Activated CD8-positive, alpha-beta memory T cell treated with anti-CD3 and anti-CD28 coated beads, Interleukin-2, amount 50 U/mL, for 24 hours (primary cell): ENCODE data around the gene OSBPL1A.
"Not testable (repeated sequence)": the region's sequence is repeated elsewhere in the genome, so short reads cannot be mapped to it uniquely, and the experiment has no call there.

Source experiments
- DNase-seq: peaks from one replicate; pipeline ENCODE4 v3.0.0-alpha.2; 2020; ENCODE audit errors: extremely low read depth

OSBPL1A gene

DNA sequence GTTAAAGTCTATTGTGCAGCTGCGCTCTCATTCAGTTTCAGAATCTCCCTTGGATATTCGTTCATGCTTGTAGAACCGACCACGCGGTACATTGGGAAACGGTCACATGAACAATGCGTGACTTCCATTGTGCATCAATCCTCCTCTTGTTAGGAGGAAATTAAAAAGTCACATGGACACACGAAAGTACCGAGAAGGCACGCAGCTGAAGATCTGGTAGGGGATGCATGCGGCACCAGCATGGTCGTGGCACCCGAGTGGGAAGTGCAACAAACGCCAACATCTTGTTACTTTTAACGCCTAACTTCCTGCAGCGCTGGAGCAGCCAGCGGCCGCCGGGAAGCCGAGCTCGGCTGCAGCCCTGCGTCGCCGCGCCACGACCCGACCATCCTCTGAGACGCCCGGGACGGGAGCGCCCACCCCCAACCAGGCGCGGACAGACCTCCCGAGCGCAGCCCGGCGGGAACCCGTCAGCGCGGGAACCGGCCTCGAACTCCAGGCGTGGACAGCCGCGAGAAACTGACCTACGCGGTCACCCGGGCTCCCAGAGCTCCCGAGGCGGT lies 412 bp downstream of the OSBPL1A start:
- no peak for DNase-seq

- no peak for DNase-seq
These were observed 1.5 kb downstream of the OSBPL1A start for GRCh38 chr18:24396082-24396633.

- no peak for DNase-seq
These were observed 2.4 kb downstream of the OSBPL1A start for GRCh38 chr18:24395049-24395795.

DNA sequence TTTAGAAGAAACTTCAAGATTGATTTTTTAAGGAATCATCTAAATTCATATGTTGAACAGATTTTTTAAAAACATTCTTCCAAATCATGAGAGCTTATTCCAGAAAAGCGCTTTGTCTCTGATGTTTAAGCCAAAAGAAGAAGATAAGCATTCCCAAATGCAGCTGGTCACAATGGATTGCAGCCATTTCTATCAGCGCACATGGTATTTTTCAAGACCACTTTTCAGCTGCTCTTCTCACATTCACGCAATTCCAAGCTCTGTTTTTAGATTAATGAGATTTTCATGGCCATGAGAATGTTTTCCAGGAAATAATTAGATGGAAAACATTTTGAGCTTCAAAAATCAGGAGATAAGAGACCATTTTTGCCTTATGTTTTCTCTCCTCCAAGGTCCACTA lies 8.7 kb downstream of the OSBPL1A start:
- no peak for DNase-seq

GRCh38 chr18:24386681-24387080 lies 10.9 kb downstream of the OSBPL1A start:
- no peak for DNase-seq

DNA sequence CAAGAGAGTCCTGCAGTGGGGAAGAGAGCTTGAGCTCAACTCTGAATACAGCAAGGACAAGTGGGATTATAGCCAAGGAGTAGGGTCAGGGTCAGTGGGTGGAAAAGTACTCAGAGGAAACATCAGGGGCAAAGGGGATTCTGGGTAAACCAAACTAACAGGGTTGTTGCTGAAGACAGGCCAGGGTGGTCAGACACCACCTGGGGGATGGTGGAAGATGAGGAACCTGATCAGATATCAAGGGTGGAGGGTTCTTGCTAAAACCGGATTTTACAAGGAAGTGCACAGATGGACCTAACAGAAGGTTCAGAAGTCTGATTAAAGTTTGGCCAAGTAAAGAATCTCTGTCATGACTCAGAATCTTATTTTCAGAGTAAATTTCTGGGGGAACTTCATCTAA lies 16.5 kb downstream of the OSBPL1A start:
- no peak for DNase-seq

- no peak for DNase-seq
These were observed 17.4 kb downstream of the OSBPL1A start for GRCh38 chr18:24380163-24380747.

DNA sequence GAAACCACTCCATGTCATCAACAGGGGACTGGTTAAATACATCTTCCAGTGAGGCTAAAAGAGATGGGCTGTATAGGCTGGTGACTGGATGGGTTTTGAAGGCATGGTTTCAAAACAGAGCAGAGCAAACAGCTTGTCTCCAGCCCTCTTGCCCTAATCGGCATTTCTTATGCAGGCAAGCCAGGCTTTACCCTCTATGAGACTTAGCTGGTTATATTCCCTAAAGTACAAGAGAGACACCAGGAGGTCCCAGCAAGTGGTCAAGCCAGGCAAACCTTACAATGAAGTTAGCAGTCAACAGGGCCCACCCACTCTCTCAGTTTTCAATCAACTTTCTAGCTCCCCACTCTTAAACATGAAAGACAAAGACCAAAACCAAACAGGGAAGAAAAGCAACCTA lies 19.0 kb downstream of the OSBPL1A start:
- no peak for DNase-seq

GRCh38 chr18:24376531-24376930 lies 21.1 kb downstream of the OSBPL1A start:
- DNase-seq, result not testable (repeated sequence)

DNA sequence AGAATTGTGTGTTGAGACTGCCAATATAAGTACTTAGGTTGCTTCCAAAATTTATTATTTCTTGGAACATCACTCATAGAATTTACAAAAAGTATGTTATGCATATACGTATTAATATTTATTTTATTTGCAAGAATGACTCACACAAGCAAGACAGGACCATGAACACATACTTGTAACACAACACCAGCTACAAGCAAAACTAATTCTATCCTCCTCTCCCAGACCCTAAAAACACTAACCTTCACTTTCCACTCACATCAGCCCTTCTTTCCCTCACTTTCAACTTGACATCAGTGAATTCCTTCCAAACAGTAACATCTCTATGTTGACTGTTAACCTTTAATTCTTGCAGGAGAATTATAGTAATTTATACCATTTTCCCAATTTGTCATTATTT lies 24.3 kb downstream of the OSBPL1A start:
- no peak for DNase-seq

GRCh38 chr18:24372279-24372872 lies 25.2 kb downstream of the OSBPL1A start:
- DNase-seq, result no peak

DNA sequence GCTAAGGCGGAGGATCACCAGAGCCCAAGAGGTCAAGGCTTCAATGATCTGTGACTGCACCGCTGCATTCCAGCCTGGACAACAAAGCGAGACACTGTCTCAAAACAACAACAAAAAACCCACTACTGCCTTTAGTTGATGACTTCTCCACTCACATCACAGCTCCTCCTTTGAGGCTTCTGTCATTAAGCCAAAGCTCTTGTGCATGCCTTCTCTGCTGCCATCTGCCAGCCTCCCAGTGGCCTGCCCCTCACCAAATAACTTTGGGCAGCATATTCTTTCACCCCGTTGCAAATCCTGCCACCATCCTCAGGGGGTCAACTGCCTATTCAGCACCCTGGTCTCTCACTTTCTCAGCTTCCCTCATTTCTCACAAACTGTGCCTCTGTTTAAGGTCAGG lies 27.5 kb downstream of the OSBPL1A start:
- no peak for DNase-seq

DNA sequence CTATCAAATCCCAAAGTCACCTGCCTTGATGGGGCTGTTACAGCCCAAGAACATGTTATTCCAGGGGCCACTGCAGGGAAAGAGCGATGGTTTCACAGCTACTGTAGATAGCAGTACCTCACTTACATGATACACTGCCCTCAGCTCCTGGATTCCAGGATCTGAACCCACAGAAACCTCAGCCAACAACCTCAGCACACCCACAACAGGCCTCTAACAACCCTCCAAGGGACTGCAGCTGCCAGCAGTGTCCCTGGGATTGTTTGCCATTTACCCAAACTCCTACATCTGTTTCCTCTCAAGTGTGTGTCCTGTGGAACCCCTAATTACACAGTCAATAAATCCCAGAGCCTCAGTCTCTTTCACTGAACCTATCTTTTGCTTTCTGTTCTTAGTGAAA lies 28.2 kb downstream of the OSBPL1A start:
- DNase-seq, result no peak

DNA sequence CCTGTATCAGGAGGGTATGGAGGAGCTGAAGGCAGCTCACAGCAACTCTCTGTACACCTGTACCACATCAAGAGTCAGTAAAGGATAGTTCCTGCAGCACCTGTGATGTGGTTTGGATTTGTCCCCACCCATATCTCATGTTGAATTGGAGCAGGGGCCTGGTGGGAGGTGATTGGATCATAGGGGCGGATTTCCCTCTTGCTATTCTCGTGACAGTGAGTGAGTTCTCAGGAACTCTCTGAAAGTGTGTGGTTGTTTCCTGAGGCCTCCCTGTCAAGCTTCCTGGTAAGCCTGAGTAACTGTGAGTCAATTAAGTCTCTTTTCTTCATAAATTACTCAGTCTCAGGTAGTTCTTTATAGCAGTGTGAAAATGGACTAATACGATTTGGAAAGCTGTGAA lies 28.9 kb downstream of the OSBPL1A start:
- peak; percentile 20 for DNase-seq

DNA sequence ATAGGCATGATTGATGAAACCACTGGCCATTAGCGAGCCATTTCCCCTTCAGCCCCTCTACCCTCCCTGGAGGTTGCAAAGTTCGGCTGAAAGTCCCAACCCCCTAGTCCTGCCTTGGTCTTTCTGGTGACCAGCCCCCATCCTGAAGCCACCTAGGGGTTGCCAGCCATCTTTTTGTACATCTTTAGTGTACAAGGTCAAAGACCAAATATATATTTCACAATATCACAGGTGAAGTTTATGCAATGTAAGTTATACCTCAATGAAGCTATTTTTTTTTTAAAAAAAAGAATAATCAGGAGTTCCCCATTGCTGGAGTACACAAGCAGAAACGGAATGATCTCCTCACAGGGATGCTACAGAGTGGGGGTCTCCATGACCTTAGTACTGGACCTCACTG lies 31.3 kb downstream of the OSBPL1A start:
- no peak for DNase-seq

- DNase-seq, result no peak
These were observed 33.4 kb downstream of the OSBPL1A start for GRCh38 chr18:24364177-24364576.

DNA sequence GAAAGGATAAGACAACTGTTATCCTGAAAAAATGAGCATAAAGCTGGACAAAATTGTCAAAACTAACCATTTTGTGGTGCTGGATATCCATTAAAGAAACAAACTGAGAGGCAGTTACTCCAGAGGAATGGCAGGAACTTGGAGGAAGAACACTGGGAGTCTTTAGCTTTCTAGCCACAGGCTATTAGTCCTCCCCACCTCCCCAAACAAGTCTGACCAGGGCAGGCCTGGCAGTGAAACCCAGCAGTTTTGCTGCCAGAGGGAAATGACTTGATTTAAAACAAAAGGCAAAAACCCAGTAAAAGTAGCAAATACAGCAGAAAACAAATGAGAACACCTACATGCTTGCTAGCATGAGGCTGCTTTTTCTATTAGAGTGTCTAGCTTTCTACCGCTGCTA lies 34.9 kb downstream of the OSBPL1A start:
- DNase-seq, result no peak

DNA sequence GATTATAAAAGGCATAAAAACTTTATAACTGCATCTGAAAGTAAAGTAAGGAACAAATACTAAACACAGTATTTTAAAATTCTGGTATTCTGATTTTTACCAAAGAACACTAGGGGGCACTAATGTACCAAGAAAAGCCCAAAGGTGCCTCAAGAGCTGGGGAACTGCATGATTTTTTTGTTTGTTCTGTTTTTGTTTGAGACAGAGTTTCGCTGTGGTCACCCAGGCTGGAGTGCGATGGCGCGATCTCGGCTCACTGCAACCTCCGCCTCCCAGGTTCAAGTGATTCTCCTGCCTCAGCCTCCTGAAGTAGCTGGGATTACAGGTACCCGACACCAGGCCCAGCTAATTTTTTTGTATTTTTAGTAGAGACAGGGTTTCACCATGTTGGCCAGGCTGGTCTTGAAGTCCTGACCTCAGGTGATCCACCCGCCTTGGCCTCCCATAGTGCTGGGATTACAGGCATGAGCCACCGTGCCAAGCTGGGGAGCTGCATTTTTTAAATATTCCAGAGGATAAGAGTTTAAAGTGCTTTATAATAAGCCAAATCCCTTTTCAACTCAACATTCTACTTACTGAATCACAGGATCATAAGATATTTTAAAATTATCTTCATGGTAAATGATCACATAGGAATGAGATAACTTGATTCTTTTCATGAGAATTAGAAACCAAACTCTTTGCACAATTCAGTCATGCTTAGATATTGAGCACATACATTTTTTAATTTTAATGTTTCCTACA lies 37.7 kb downstream of the OSBPL1A start:
- not testable (repeated sequence) for DNase-seq

DNA sequence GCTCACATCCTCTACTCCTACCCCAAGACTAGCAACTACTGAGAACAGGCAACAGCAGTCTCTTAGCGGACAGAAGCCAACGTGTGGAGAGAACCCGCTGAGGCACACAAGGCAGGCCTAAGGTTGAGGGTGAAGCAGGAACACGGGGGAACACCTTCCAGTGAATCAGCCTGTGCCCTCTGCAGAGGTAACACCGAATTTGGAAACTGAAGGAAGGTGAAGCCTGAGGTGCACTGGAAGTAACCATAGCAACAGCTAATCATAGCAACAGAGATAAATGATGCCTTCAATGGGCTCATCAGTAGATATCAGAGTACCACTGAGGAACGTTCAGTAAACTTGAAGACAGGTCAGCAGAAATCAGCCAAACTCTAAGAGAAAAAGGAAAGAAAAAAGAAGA lies 43.3 kb downstream of the OSBPL1A start:
- DNase-seq, result no peak

DNA sequence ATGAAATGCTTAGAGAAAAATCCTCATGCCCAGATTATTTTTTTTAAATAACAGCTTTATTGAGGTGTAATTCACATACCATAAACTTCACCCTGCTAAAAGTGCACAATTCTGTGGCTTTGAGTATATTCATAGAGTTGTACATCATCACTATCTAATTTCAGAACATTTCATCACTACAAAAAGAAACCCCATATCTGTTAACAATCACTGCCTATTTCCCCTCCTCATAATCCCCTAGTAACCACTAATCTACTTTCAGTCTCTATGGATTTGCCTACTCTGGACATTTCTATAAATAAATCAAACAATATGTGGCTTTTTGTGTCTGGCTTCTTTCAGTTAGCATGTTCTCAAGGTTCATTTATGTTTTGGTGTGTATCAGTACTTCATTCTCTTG lies 51.4 kb downstream of the OSBPL1A start:
- DNase-seq, result no peak

DNA sequence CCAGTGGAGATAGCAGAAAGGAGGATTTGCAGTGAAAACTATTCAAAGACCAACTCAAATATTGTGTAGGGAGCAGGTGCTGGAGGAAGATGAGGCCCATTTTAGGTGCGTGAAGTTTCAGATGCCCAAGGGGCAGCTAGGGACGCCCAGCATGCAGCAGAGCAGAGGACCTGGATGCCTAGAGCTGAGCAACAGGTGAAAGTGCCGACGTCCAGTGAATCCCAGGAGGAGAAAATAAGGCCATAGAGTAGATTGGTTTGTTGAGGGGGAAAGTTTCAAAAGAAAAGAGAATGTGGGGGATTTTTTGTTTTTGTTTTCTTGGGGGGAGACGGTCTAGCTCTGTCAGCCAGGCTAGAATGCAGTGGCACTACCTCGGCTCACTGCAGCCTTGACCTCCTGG lies 53.1 kb downstream of the OSBPL1A start:
- DNase-seq, result no peak

- DNase-seq, result no peak
These were observed 55.3 kb downstream of the OSBPL1A start for GRCh38 chr18:24342347-24342746.
